Keratinocyte (primary cell): Measurements from ENCODE around the gene KTN1.

Source experiments
- CTCF ChIP-seq, 3 experiments: IDR thresholded peaks in 1 of 3; conservative IDR thresholded peaks in 1 of 3; optimal IDR thresholded peaks in 1 of 3; 2 replicates in 2 of 3; 3 replicates in 1 of 3; pipeline versions ENCODE3 to v1.5.1; 2011; ENCODE audit warnings: low read length in 3 of 3, mild to moderate bottlenecking in 3 of 3, moderate library complexity in 2 of 3, control low read depth in 1 of 3, inconsistent platforms in 1 of 3; ENCODE audit not compliant: insufficient read depth in 2 of 3; ENCODE audit errors: extremely low read depth in 1 of 3
- EZH2 ChIP-seq: IDR thresholded peaks from one replicate; pipeline ENCODE4 v1.6.1; 2012; ENCODE audit warnings: inconsistent platforms, mild to moderate bottlenecking, low read length, moderate library complexity

- TF ChIP-seq CTCF (optimal IDR thresholded peaks at IDR 0.05 in 1 of 3, IDR thresholded peaks at IDR 0.05 in 1 of 3, conservative IDR thresholded peaks at IDR 0.05 in 1 of 3; ENCODE audit: extremely low read depth in 1 of 3, insufficient read depth in 2 of 3, low read length in 3 of 3) (no peak), EZH2 (no peak)
Observed at GRCh38 chr14:55671641-55672040, 91.6 kb downstream of the KTN1 start.
